ENCODE data around the gene D2HGDH. TPM values are rescaled to one million over a fixed set of nuclear protein-coding genes. Genes with fewer than 3 reads are reported as not detected.

Gene D2HGDH
- total and polyA plus RNA-seq, 2 of the 13 experiments (the other 11 are each of a cell fraction or from before 2014, with no cell fraction given), result 19.2 to 20.3 TPM

- 0 out of 2 replicates have a peak, but pooled peaks have one; percentile 17 for TF ChIP-seq FOSL1 (CRISPR knock-in tag; IDR thresholded peaks at IDR 0.05; ENCODE audit: borderline replicate concordance)
- no peak for TF ChIP-seq THYN1 (CRISPR knock-in tag; IDR thresholded peaks at IDR 0.05; ENCODE audit: borderline replicate concordance, low read depth)
- TF ChIP-seq SIX1 (CRISPR knock-in tag; IDR thresholded peaks at IDR 0.05; ENCODE audit: borderline replicate concordance), result no peak
- TF ChIP-seq PLRG1 (conservative IDR thresholded peaks at IDR 0.05), result no peak
- TF ChIP-seq SIN3B (IDR thresholded peaks at IDR 0.05; ENCODE audit: low read length), result no peak
- TF ChIP-seq, protein P1, sequence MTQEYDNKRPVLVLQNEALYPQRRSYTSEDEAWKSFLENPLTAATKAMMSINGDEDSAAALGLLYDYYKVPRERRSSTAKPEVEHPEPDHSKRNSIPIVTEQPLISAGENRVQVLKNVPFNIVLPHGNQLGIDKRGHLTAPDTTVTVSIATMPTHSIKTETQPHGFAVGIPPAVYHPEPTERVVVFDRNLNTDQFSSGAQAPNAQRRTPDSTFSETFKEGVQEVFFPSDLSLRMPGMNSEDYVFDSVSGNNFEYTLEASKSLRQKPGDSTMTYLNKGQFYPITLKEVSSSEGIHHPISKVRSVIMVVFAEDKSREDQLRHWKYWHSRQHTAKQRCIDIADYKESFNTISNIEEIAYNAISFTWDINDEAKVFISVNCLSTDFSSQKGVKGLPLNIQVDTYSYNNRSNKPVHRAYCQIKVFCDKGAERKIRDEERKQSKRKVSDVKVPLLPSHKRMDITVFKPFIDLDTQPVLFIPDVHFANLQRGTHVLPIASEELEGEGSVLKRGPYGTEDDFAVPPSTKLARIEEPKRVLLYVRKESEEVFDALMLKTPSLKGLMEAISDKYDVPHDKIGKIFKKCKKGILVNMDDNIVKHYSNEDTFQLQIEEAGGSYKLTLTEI (CRISPR knock-in tag; conservative IDR thresholded peaks at IDR 0.05), result no peak
- no peak; the same call in 1 of the 2 replicates for TF ChIP-seq ZNF281 (CRISPR knock-in tag; IDR thresholded peaks at IDR 0.05; ENCODE audit: borderline replicate concordance)
- TF ChIP-seq, protein P2, sequence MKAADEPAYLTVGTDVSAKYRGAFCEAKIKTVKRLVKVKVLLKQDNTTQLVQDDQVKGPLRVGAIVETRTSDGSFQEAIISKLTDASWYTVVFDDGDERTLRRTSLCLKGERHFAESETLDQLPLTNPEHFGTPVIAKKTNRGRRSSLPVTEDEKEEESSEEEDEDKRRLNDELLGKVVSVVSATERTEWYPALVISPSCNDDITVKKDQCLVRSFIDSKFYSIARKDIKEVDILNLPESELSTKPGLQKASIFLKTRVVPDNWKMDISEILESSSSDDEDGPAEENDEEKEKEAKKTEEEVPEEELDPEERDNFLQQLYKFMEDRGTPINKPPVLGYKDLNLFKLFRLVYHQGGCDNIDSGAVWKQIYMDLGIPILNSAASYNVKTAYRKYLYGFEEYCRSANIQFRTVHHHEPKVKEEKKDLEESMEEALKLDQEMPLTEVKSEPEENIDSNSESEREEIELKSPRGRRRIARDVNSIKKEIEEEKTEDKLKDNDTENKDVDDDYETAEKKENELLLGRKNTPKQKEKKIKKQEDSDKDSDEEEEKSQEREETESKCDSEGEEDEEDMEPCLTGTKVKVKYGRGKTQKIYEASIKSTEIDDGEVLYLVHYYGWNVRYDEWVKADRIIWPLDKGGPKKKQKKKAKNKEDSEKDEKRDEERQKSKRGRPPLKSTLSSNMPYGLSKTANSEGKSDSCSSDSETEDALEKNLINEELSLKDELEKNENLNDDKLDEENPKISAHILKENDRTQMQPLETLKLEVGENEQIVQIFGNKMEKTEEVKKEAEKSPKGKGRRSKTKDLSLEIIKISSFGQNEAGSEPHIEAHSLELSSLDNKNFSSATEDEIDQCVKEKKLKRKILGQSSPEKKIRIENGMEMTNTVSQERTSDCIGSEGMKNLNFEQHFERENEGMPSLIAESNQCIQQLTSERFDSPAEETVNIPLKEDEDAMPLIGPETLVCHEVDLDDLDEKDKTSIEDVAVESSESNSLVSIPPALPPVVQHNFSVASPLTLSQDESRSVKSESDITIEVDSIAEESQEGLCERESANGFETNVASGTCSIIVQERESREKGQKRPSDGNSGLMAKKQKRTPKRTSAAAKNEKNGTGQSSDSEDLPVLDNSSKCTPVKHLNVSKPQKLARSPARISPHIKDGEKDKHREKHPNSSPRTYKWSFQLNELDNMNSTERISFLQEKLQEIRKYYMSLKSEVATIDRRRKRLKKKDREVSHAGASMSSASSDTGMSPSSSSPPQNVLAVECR (CRISPR knock-in tag; IDR thresholded peaks at IDR 0.05; ENCODE audit: borderline replicate concordance), result no peak
- TF ChIP-seq, protein P3, sequence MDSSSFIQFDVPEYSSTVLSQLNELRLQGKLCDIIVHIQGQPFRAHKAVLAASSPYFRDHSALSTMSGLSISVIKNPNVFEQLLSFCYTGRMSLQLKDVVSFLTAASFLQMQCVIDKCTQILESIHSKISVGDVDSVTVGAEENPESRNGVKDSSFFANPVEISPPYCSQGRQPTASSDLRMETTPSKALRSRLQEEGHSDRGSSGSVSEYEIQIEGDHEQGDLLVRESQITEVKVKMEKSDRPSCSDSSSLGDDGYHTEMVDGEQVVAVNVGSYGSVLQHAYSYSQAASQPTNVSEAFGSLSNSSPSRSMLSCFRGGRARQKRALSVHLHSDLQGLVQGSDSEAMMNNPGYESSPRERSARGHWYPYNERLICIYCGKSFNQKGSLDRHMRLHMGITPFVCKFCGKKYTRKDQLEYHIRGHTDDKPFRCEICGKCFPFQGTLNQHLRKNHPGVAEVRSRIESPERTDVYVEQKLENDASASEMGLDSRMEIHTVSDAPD (CRISPR knock-in tag; IDR thresholded peaks at IDR 0.05), result no peak; the same call in 1 of the 2 replicates
- TF ChIP-seq STAT5B (CRISPR knock-in tag; IDR thresholded peaks at IDR 0.05), result no peak
- TF ChIP-seq, protein P4, sequence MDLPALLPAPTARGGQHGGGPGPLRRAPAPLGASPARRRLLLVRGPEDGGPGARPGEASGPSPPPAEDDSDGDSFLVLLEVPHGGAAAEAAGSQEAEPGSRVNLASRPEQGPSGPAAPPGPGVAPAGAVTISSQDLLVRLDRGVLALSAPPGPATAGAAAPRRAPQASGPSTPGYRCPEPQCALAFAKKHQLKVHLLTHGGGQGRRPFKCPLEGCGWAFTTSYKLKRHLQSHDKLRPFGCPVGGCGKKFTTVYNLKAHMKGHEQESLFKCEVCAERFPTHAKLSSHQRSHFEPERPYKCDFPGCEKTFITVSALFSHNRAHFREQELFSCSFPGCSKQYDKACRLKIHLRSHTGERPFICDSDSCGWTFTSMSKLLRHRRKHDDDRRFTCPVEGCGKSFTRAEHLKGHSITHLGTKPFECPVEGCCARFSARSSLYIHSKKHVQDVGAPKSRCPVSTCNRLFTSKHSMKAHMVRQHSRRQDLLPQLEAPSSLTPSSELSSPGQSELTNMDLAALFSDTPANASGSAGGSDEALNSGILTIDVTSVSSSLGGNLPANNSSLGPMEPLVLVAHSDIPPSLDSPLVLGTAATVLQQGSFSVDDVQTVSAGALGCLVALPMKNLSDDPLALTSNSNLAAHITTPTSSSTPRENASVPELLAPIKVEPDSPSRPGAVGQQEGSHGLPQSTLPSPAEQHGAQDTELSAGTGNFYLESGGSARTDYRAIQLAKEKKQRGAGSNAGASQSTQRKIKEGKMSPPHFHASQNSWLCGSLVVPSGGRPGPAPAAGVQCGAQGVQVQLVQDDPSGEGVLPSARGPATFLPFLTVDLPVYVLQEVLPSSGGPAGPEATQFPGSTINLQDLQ (CRISPR knock-in tag; IDR thresholded peaks at IDR 0.05), result peak; percentile 48; the same call in 1 of the 2 replicates
- TF ChIP-seq ZNF576 (CRISPR knock-in tag; IDR thresholded peaks at IDR 0.05), result 0 out of 2 replicates have a peak, but pooled peaks have one; percentile 20
- TF ChIP-seq CHD2 (IDR thresholded peaks at IDR 0.05; ENCODE audit: low read depth, low read length), result no peak
- TF ChIP-seq ZNF20 (CRISPR knock-in tag; IDR thresholded peaks at IDR 0.05), result 0 out of 2 replicates have a peak, but pooled peaks have one; percentile 32
Measured at GRCh38 chr2:241774419-241775222, 40.2 kb downstream of the D2HGDH start (continued).

Measured in HepG2 (cell line).